ENCODE measurements around the gene AUTS2. TPM values are rescaled to one million over a fixed set of nuclear protein-coding genes. Genes with fewer than 3 reads are reported as not detected.

The AUTS2 gene
- total and polyA plus RNA-seq, 2 of the 8 experiments (the other 6 are each of a cell fraction or from before 2014, with no cell fraction given) = 25.9 to 101 TPM

DNA sequence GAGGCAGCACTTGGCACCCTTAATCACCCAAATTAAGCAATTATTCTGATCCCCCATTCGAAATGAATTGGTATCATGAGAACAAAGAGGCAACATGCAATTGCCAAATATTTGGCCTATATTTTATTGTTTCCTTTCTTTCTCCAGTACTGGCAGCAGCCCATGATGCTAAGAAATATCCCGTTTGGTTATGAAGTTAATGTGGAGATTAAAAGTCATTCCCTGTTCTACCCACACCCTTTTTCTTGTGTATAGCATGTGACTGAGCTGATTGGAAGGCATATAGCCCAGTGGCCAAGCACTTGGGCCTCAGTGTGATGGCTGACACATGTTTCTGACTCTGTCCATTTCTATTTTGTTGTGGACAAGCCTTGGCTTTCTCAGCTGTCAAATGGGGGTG lies 841.4 kb downstream of the AUTS2 start:
- Histone ChIP-seq H3K14ac (ENCODE audit: insufficient read length) (no peak overlapping the region), H3K18ac (ENCODE audit: extremely low read depth, low read length) (no peak overlapping the region), H3K4ac (replicated peaks; ENCODE audit: insufficient read length, low read depth, low read length) (no peak overlapping the region), H3K23ac (ENCODE audit: insufficient read length) (no peak overlapping the region), H3K23me2 (ENCODE audit: low read depth, low read length) (no peaks in the 10 kb centered on the region; the same call in 1 of the 2 replicates), H4K5ac (ENCODE audit: insufficient read length, low read depth, low read length) (no peak overlapping the region), H4K8ac (ENCODE audit: extremely low read depth, insufficient read depth, low read length) (no peak overlapping the region), H3K56ac (replicated peaks; ENCODE audit: insufficient read length, low read depth, low read length) (no peak overlapping the region), H3K79me1 (ENCODE audit: low read depth, low read length) (no peaks in the 10 kb centered on the region), H2BK120ac (replicated peaks; ENCODE audit: low read depth, low read length) (no peak overlapping the region), H3K4me2 (ENCODE audit: insufficient read depth in 1 of 2, low read depth in 2 of 2, low read length in 2 of 2) (no peak overlapping the region), H3K4me1 (replicated peaks in 1 of 4; ENCODE audit: control insufficient read depth in 3 of 4, insufficient read depth in 4 of 4, low read length in 3 of 4) (no peaks in the 10 kb centered on the region), H3K4me3 (ENCODE audit: extremely low read depth in 1 of 4, insufficient read depth in 2 of 4, low read depth in 3 of 4, low read length in 4 of 4) (no peak overlapping the region), H3K9me3 (ENCODE audit: insufficient read depth in 2 of 2, low read depth in 1 of 2, low read length in 1 of 2) (no peaks in the 10 kb centered on the region), H2BK20ac (ENCODE audit: low read length) (no peak overlapping the region), H3K36me3 (ENCODE audit: control insufficient read depth in 2 of 4, insufficient read depth in 4 of 4, low read length in 3 of 4) (no peaks in the 10 kb centered on the region), H2BK15ac (ENCODE audit: low read length) (no peak overlapping the region), H4K20me1 (replicated peaks in 1 of 2; ENCODE audit: control insufficient read depth in 1 of 2, insufficient read depth in 2 of 2, low read length in 2 of 2) (no peaks in the 10 kb centered on the region), H2AK5ac (ENCODE audit: low read depth, low read length) (no peak overlapping the region), H4K91ac (replicated peaks; ENCODE audit: insufficient read length, low read length) (no peak overlapping the region), H2BK5ac (ENCODE audit: low read depth, low read length) (no peak overlapping the region), H3K79me2 (ENCODE audit: control insufficient read depth in 1 of 2, insufficient read depth in 2 of 2, low read length in 2 of 2) (no peaks in the 10 kb centered on the region), H3K9ac (replicated peaks in 1 of 4; ENCODE audit: extremely low read depth in 1 of 4, low read depth in 3 of 4, low read length in 3 of 4) (no peak overlapping the region), H3K27ac (ENCODE audit: low read depth, low read length) (no peak overlapping the region), H2BK12ac (ENCODE audit: low read depth, low read length) (no peak overlapping the region), H2AFZ (ENCODE audit: low read length) (no peak overlapping the region), H3K27me3 (replicated peaks in 1 of 4; ENCODE audit: control insufficient read depth in 3 of 4, extremely low read depth in 1 of 4, insufficient read depth in 3 of 4, low read length in 3 of 4) (no peaks in the 10 kb centered on the region)
- FAIRE-seq = no peak
- ChIA-PET CTCF (ENCODE audit: partially characterized antibody) (interaction anchor here (0.6 to 1.1 kb wide), 2 partner anchors 12 to 89 kb away, joined by 3 to 4 read pairs; no protein-coding TSS in a partner anchor), POLR2A (ENCODE audit: partially characterized antibody) (no interaction called here)
- DNase-seq (ENCODE audit: low read depth in 1 of 2, low spot score in 2 of 2) = no peak
- WGBS, 2 experiments (ENCODE audit: extremely low coverage in 1 of 2, insufficient coverage in 1 of 2, insufficient read length in 1 of 2, insufficient replicate concordance in 2 of 2, low coverage in 1 of 2, low lambda C conversion rate in 2 of 2, missing lambda C conversion rate in 1 of 2) = 83% methylated on average over 2 of the region's 2 CpGs; no CpG with 5 or more reads in 1 of the 2 experiments
- no peak for TF ChIP-seq JUN (IDR thresholded peaks at IDR 0.05; ENCODE audit: low read depth, low read length)
- TF ChIP-seq ATF2 (IDR thresholded peaks at IDR 0.05; ENCODE audit: low read length) = no peak
- no peak for TF ChIP-seq PHF8 (conservative IDR thresholded peaks at IDR 0.05; ENCODE audit: low read depth, low read length)
- TF ChIP-seq BRCA1 (IDR thresholded peaks at IDR 0.05; ENCODE audit: low read depth, low read length) = no peak
- TF ChIP-seq ZNF274 (IDR thresholded peaks at IDR 0.05; ENCODE audit: borderline replicate concordance, extremely low read depth, low read length) = no peak
- no peak for TF ChIP-seq TBP (IDR thresholded peaks at IDR 0.05; ENCODE audit: low read depth, low read length)
